HG03575 (cell line): ENCODE data around the gene VPS26A.

ENCODE experiments used
- ATAC-seq: cut with Tn5 transposase; IDR thresholded peaks from one replicate; pipeline ENCODE4 v1.9.1; 2021; ENCODE audit not compliant: unreplicated experiment, insufficient number of reproducible peaks, low FRiP score; ENCODE audit errors: extremely low read depth

The VPS26A gene

GRCh38 chr10:69123747-69124562, at the start of gene VPS26A:
Gene VPS26A (plus strand): TSS chr10:69124178. CDS start chr10:69124278, 100 bp downstream.
- peak; percentile 43 for ATAC-seq

- no peak for ATAC-seq
Measured at GRCh38 chr10:69074532-69074931, 49.4 kb upstream of the VPS26A start.

GRCh38 chr10:69075431-69075830, 48.5 kb upstream of the VPS26A start:
- ATAC-seq: no peak

- ATAC-seq: no peak
Measured at GRCh38 chr10:69078311-69078710, 45.7 kb upstream of the VPS26A start.

- ATAC-seq: no peak
Measured at GRCh38 chr10:69080226-69080625, 43.8 kb upstream of the VPS26A start.

- no peak for ATAC-seq
Measured at GRCh38 chr10:69086001-69086509, 37.9 kb upstream of the VPS26A start.

GRCh38 chr10:69087590-69088470, 36.1 kb upstream of the VPS26A start, which contains the start of gene SRGN:
Gene SRGN (plus strand): TSS chr10:69088103. CDS start chr10:69088158, 55 bp downstream.
- no peak for ATAC-seq

- no peak for ATAC-seq
Measured at GRCh38 chr10:69088471-69088769, 35.6 kb upstream of the VPS26A start.

GRCh38 chr10:69088801-69089501, 35.0 kb upstream of the VPS26A start:
- ATAC-seq: no peak

- ATAC-seq: no peak
Measured at GRCh38 chr10:69089638-69090599, 34.1 kb upstream of the VPS26A start.

GRCh38 chr10:69090685-69091084, 33.3 kb upstream of the VPS26A start:
- ATAC-seq: no peak

GRCh38 chr10:69091143-69091651, 32.8 kb upstream of the VPS26A start:
- ATAC-seq: no peak

GRCh38 chr10:69092959-69093850, 30.8 kb upstream of the VPS26A start:
- ATAC-seq: no peak

- no peak for ATAC-seq
Measured at GRCh38 chr10:69093933-69094332, 30.0 kb upstream of the VPS26A start.

- no peak for ATAC-seq
Measured at GRCh38 chr10:69096045-69096444, 27.9 kb upstream of the VPS26A start.

- no peak for ATAC-seq
Measured at GRCh38 chr10:69097729-69098128, 26.2 kb upstream of the VPS26A start.
